GM12892 (cell line): Measurements from ENCODE around the gene HTR3B.
A peak's percentile ranks its signal among the peaks of the same experiment; 100 is the strongest.
"Not testable (repeated sequence)": the region's sequence is repeated elsewhere in the genome, so short reads cannot be mapped to it uniquely, and the experiment has no call there.

Source experiments
- DNase-seq: peaks from one replicate; pipeline ENCODE4 v3.0.0; 2011; ENCODE audit not compliant: insufficient read length
- FAIRE-seq: peaks from 2 replicates; lab custom pipeline; 2011; peaks lifted over from hg19 to GRCh38; lab: Jason Lieb, UNC
- POLR2A ChIP-seq: IDR thresholded peaks from 2 replicates; pipeline ENCODE4 v1.6.1; 2011; ENCODE audit warnings: low read depth, low read length, control low read depth
- POLR2AphosphoS5 ChIP-seq: IDR thresholded peaks from 2 replicates; pipeline ENCODE4 v1.6.1; 2011; ENCODE audit warnings: low read depth, low read length, control low read depth
- TAF1 ChIP-seq: IDR thresholded peaks from 2 replicates; pipeline ENCODE4 v1.6.1; 2011; ENCODE audit warnings: low read depth, mild to moderate bottlenecking, control low read depth, low read length, borderline replicate concordance

The HTR3B gene

DNA sequence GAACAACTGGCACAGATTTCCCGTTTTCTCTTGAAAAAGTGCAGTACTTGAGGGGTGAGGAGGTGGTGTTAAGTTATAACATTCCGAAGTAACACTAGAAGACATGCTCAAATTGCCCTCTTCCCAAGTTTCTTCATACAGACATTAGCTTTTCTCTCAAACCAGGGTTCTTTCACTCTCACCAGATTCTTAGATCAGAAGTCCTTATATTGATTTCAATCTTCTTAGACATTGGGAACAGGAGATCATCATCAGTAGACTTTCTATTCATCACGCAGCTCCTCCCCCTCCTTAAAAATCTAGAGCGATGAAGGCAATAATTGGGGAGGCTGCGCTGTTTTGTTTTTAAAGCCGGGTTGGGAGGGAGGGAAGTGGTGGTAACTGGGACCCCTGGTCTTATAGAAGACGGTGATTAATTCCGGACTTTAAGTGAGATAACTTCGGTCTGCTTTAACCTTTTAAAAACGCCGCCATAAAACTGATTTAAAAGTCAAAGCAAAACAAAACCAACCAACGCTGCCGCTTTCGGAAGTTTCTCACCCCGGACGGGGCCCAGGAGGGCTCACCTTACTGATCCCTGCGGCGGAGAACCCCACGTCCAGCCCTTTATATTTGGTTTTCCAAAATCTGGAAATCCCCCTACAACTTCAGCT, 29.9 kb upstream of the HTR3B start:
- FAIRE-seq (no peak), DNase-seq (no peak)
- TF ChIP-seq TAF1 (no peak), POLR2AphosphoS5 (no peak), POLR2A (no peak)

DNA sequence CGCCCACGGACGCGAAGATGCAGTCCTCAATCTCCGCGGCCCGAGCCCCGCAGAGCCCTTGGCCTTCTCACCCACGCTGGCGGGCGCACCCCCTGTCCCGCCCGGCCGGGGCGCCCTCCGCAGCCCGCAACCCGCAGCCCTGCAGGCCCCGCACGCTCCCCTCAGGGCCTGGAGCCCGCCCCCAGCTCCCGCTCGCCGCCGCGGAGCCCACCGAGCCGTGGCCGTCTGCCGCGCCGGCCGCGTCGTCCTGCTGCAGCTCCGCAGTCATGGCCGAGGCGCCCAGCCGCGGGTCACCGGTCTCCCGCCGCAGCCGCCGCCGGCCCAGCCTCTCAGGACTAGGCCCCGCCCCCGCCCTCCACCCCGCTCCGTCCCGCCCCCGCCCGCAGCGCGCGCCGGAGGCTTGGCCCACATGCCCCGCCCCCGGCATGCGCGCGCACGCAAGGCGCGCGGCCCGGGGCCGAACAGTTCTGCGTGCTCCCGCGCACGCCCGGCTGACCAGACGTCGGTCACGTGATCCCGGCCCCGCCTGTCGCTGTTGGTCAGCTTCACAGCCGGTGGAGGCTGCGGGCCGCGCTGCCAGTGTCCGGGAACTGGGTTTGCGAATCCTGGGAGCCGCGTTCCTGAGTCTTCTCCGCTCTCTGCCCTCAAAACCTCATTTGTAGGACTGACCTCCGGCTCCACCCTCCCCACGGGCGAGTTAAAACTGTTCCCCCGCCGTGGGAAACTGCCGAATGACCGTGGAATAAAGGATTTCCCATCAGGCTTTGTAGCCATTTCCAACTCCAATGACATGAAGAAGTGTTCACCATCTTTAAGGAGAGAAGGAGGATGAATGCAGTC, 29.1 kb upstream of the HTR3B start, which contains the start of gene USP28:
Gene USP28 (minus strand): TSS at position 339 of the 840 bp plus-strand sequence. CDS start 71 bp downstream, at position 268.
- DNase-seq: peak; percentile 92
- TF ChIP-seq POLR2A (peak; percentile 98), TAF1 (peak; percentile 78), POLR2AphosphoS5 (peak; percentile 96)
- FAIRE-seq: peak; percentile 96

DNA sequence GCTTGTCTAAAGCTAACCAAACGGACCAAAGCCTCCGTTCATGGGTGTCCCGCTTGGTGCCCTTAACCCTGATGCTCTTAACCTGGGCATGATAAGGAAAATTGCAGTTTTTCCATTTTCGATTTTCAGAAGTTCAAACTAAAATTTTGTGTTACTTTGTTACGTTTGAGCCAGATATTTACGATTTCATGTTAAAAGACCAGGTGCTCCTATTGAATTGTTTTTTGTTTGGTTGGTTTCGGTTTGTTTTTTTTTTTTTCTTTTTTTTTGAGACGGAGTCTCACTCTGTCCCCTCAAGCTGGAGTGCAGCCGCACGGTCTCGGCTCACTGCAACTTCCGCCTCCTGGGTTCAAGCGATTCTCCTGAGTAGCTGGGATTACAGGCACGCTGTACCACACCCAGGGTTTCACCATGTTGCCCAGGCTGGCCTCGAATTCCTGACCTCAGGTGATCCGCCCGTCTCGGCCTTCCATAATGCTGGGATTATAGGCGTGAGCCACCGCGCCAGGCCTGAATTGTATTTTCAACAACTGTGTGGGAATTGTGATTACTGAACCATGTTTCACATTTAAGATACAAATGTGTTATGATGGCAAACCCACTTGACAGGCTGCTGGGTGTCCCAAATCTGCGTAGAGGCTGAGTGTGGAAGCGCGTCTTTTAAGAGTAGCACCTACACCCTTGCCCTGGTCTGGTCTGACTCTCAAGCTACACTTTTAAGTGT, 28.4 kb upstream of the HTR3B start:
- no peak for DNase-seq
- FAIRE-seq: no peak

DNA sequence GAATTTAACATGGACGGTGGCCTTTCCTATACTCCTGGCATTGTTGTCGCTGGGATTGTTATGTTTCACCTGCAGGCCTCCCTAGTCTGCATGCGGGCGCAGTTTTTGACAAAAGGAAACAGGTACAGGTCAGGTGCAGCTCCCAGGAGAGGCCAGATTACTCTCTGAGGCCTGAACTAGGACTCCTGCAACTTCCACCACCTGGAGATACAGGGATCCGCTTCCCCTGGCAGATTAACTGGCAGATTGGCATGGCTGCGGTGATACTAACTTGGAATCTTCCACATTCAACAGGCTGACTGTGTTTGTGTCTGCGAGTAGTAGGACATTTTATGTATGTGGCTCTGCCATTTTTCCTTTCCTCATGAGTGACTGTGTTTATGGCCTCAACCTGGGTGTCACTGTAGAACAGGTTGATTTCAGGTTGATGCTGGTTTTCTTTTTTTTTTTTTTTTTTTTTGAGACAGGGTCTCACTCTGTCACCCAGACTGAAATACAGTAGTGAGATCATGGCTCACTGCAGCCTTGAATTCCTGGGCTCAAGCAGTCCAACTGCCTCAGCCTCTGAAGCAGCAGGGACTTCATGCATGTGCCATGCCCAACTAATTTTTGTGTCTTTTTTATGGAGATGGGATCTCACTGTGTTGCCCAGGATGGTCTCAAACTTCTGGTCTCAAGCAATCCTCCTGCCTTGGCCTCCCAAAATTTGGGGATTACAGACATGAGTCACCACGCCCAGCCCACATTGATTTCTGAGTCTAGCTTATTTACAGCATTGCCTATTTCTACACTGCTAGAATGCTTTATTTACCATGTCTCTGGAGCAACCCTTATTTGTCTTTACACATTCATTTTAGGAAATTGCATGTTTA, 27.6 kb upstream of the HTR3B start:
- DNase-seq: no peak
- TF ChIP-seq POLR2A (no peak), TAF1 (no peak)
- peak; percentile 70 for FAIRE-seq

More for the DNA sequence above, 28.4 kb upstream of the HTR3B start:
- TF ChIP-seq POLR2A (no peak), TAF1 (no peak), POLR2AphosphoS5 (no peak)

DNA sequence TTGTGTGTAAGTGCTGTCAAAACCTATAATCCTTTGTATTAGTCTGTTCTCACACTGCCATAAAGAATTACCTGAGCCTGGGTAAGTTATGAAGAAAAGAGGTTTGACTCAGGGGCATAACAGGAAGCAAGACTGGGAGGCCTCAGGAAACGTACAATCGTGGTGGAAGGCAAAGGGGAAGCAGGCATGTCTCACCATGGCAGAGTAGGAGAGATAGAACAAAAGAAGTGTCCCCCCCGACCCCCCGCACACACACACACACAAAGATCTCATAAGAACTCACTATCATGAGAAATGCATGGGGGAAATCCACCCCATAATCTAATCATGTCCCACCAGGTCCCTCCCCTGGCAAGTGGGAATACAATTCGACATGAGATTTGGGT, 26.9 kb upstream of the HTR3B start:
- TF ChIP-seq TAF1 (no peak), POLR2AphosphoS5 (no peak), POLR2A (no peak)
- FAIRE-seq (no peak), DNase-seq (no peak)

DNA sequence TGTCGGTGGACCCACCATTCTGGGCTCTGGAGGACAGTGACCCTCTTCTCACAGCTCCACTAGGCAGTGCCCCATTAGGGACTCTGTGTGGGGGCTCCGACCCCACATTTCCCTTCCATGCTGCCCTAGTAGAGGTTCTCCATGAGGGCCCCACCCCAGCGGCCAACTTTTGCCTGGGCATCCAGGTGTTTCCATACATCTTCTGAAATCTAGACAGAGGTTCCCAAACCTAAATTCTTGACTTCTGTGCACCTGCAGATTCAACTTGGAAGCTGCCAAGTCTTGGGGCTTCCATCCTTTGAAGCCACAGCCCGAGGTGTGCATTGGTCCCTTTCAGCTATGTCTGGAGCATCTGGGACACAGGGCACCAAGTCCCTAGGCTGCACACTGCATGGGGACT, 25.1 kb upstream of the HTR3B start:
- not testable (repeated sequence) for FAIRE-seq, DNase-seq

DNA sequence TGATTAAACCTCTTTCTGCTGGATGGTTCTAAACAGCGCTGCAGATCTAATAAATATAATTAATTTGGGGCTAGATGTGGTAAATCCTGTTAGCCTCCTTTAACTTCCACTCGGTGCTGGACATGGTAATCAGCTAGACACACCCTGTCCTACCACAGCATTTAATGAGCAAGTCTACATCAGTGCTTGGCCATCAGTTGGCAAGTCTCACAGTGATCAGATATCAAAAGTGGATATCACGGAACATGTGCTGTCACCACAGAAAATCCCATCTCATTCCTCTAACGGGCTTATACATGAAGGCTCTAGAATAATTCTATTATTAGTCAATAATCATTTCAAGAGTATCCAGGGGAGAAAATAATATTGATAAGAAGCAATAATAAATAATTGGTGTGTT, 23.6 kb upstream of the HTR3B start:
- TF ChIP-seq POLR2A (no peak), POLR2AphosphoS5 (no peak), TAF1 (no peak)
- no peak for FAIRE-seq
- no peak for DNase-seq

DNA sequence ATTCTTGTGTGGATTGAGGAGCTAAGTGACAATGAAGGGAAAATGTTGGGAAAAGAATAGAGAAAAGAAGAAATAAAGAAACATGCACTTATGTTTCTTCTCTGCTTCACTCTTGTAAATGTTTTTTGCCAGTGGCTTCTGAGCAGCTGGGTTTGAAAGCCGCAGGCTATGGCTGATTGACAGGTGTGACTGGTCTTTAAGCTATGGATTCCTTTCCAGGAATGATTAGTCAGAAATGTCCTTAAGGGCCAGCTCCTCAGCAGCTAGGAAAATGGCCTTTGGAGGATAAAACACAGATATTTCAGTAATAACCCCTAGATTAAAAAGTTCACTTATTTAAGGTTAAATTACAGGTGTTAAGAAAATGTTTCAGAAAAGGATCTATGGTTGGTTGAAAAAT, 22.7 kb upstream of the HTR3B start:
- no peak for FAIRE-seq
- TF ChIP-seq POLR2AphosphoS5 (no peak), POLR2A (no peak), TAF1 (no peak)
- no peak for DNase-seq

DNA sequence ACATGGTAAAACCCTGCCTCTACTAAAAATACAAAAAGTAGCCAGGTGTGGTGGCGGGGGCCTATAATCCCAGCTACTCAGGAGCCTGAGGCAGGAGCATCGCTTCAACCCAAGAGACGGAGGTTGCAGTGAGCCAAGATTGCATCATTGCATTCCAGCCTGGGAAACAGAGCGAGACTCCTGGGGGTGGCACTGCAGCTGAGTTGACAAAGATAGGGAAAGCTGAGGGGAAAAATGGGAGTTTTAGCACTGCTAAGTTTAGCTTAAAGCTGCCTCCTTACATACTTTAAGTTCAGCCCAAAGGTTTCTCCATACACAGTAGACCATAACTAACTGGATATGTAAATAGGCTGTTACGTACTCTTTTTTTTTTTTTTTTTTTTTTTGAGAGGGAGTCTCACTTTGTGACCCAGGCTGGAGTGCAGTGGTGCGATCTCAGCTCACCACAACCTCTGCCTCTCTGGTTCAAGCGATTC, 20.2 kb upstream of the HTR3B start:
- FAIRE-seq (peak; percentile 9), DNase-seq (no peak)
- TF ChIP-seq POLR2A: no peak
- no peak for TF ChIP-seq POLR2AphosphoS5
- TF ChIP-seq TAF1: no peak

DNA sequence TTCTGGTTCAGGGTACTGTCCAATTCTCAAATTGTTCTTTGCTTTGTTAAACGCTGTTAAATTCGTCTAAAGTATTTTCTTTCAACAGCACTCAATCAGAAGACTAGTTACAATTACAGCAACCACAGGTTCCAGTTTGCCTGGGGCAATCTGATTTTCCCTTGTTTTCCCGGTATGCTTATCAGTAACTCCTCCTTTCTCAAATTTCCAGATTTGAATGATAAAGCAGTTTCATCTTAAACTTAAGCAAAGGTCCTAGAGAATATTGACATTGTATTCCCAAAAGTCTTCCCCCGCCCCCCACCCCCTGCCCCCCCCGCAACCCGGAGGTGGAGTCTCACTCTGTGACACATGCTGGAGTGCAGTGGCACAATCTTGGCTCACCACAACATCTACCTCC, 18.7 kb upstream of the HTR3B start:
- no peak for FAIRE-seq

DNA sequence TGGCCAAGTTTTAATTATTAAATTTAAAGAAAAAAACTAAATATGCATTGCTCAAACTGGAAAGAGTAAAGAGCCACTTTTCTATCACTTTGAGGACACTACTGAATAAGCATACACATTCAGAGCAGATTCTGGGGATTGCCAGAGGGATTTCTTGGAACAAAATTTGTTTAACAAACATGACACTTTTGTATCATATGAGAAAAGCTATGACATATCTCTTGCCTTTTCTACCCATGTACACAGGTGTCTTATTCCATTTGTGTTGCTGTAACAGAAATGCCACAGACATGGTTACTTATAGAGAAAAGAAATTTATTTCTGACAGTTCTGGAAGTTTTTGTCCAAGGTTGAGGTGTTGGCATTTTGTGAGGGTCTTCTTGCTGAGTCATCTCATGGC, 15.7 kb upstream of the HTR3B start:
- DNase-seq: no peak
- no peak for FAIRE-seq
- TF ChIP-seq POLR2AphosphoS5: no peak
- no peak for TF ChIP-seq TAF1
- TF ChIP-seq POLR2A: no peak

More for the DNA sequence above, 18.7 kb upstream of the HTR3B start:
- no peak for DNase-seq
- TF ChIP-seq POLR2A (no peak), POLR2AphosphoS5 (no peak), TAF1 (no peak)
